ENCODE results near the gene SUCLG1. TPM values are rescaled to one million over a fixed set of nuclear protein-coding genes. Genes with fewer than 3 reads are reported as not detected.

The SUCLG1 gene
- total and polyA plus RNA-seq, 2 of the 4 experiments (the other 2 are of a cell fraction), result 50.5 to 52.7 TPM

GRCh38 chr2:84459944-84460429 is 907 bp upstream of the SUCLG1 start:
- Histone ChIP-seq H3K9ac (ENCODE audit: low read depth, low read length) (peak overlapping the region; percentile 91; the same call in 1 of the 2 replicates), H3K4me3 (ENCODE audit: insufficient read depth, low read depth, low read length) (peak overlapping the region; percentile 70), H3K23ac (ENCODE audit: low read depth, low read length) (peak overlapping the region; percentile 96; the same call in 1 of the 2 replicates), H4K8ac (ENCODE audit: low read depth in 2 of 2, low read length in 2 of 2) (peak overlapping the region; percentile 28 to 90; a peak in 3 of 4 replicates), H2BK5ac (ENCODE audit: low read depth, low read length, poor library complexity, severe bottlenecking) (no peak overlapping the region), H4K91ac (ENCODE audit: insufficient read depth, low read depth, low read length) (no peak overlapping the region), H3K79me1 (ENCODE audit: low read depth in 1 of 2, low read length in 2 of 2) (peaks cover 20 to 32% of the 10 kb centered on the region in 2 experiments), H2AK5ac (ENCODE audit: low read depth, low read length) (no peak overlapping the region), H2AK9ac (replicated peaks; ENCODE audit: low read depth, low read length, poor library complexity) (no peak overlapping the region), H3K36me3 (ENCODE audit: control insufficient read depth, insufficient read depth, low read length) (no peaks in the 10 kb centered on the region), H3K4me2 (ENCODE audit: low read depth, low read length) (peak overlapping the region; percentile 81), H3K18ac (ENCODE audit: low read depth, low read length) (no peak overlapping the region), H2BK120ac (ENCODE audit: low read depth, low read length) (no peak overlapping the region), H3K9me3 (ENCODE audit: control insufficient read depth, insufficient read depth, low read length) (no peaks in the 10 kb centered on the region), H4K5ac (ENCODE audit: low read depth, low read length) (no peak overlapping the region), H4K20me1 (ENCODE audit: insufficient read depth, low read length) (no peaks in the 10 kb centered on the region; the same call in 1 of the 2 replicates), H3K4me1 (ENCODE audit: control insufficient read depth, insufficient read depth, low read length) (no peaks in the 10 kb centered on the region; the same call in 1 of the 2 replicates), H2AFZ (replicated peaks; ENCODE audit: low read length, poor library complexity) (peak overlapping the region; percentile 61), H3K4ac (ENCODE audit: low read depth, low read length) (no peak overlapping the region), H2BK20ac (ENCODE audit: low read depth, low read length) (no peak overlapping the region), H3K9me1 (ENCODE audit: insufficient read depth, low read length) (no peaks in the 10 kb centered on the region), H2BK15ac (ENCODE audit: low read depth, low read length) (no peak overlapping the region), H3K27ac (ENCODE audit: insufficient read depth, low read length) (no peak overlapping the region), H3K27me3 (ENCODE audit: control insufficient read depth, insufficient read depth, low read length) (no peaks in the 10 kb centered on the region), H3K14ac (replicated peaks; ENCODE audit: low read depth, low read length) (no peak overlapping the region; the same call in 1 of the 2 replicates), H3K56ac (ENCODE audit: extremely low read depth, insufficient read depth, low read length) (peak overlapping the region; percentile 40; the same call in 1 of the 2 replicates)
- dilution Hi-C loops (cut with HindIII; ENCODE audit: low sequenced_read_pairs, unreplicated experiment), result no loop called here
- DNase-seq (no peak), ATAC-seq (ENCODE audit: low read depth) (0 out of 2 replicates have a peak, but pooled peaks have one; percentile 2)
- ChIA-PET POLR2A (ENCODE audit: unreplicated experiment) (no interaction called here), CTCF (no interaction called here)
- no CpG with 5 or more reads among the region's 4 CpGs for whole genome bisulfite sequencing, 2 experiments (ENCODE audit: extremely low coverage in 2 of 2, insufficient read length in 1 of 2)
- intact Hi-C loops (cut with micrococcal nuclease), result no loop called here
- in situ Hi-C loops (cut with MboI; ENCODE audit: low sequenced_read_pairs), result no loop called here
- no TSS peak for BruUV-seq (replicated peaks)
- TF ChIP-seq FOS (IDR thresholded peaks at IDR 0.05; ENCODE audit: low read depth, low read length), result no peak
- no peak for TF ChIP-seq MAFK (IDR thresholded peaks at IDR 0.05; ENCODE audit: low read depth, low read length)
- no peak for TF ChIP-seq RCOR1 (IDR thresholded peaks at IDR 0.05; ENCODE audit: insufficient replicate concordance, low read length)
- TF ChIP-seq CEBPB (IDR thresholded peaks at IDR 0.05; ENCODE audit: low read depth, low read length), result peak; percentile 82
- TF ChIP-seq BHLHE40 (IDR thresholded peaks at IDR 0.05; ENCODE audit: low read depth, low read length), result no peak
- TF ChIP-seq MAZ (IDR thresholded peaks at IDR 0.05; ENCODE audit: borderline replicate concordance, low read depth, low read length), result no peak

Measured in IMR-90 (cell line).